Vagina (tissue), 2 donors: ENCODE results near the gene RNF112. TPM values are rescaled to one million over a fixed set of nuclear protein-coding genes. Genes with fewer than 3 reads are reported as not detected.
A peak's percentile ranks its signal among the peaks of the same experiment; 100 is the strongest.

Experiments
- DNase-seq, 2 donors: peaks; one replicate each; pipeline ENCODE4 v3.0.0-alpha.2; 2017; ENCODE audit errors: extremely low spot score in 2 of 2
- H3K27ac ChIP-seq: fragments of 200-600 bp; sonication (generic); one replicate; pipeline ENCODE4 v1.5.1; 2019
- H3K27me3 ChIP-seq: fragments of 200-600 bp; sonication (generic); one replicate; pipeline ENCODE4 v1.5.1; 2019
- H3K36me3 ChIP-seq, 2 donors: fragments of 200-600 bp; sonication (generic); one replicate each; pipeline ENCODE4 v1.5.1; 2017 to 2019
- H3K4me1 ChIP-seq: fragments of 200-600 bp; sonication (generic); one replicate; pipeline ENCODE4 v1.5.1; 2019
- H3K4me3 ChIP-seq, 2 donors: fragments of 200-600 bp; sonication (generic); 1 replicate in 1 of 2; 2 replicates in 1 of 2; pipeline ENCODE4 v1.5.1; 2016 to 2019
- H3K9me3 ChIP-seq: fragments of 200-600 bp; sonication (generic); one replicate; pipeline ENCODE4 v1.5.1; 2019
- CTCF ChIP-seq, 3 experiments: fragments of 450-650 bp in 2 of 3; fragments of 200-600 bp in 1 of 3; sonication (generic) in 1 of 3; IDR thresholded peaks; one replicate each; pipeline ENCODE4 v1.5.1; 2017 to 2019; ENCODE audit warnings: antibody characterized with exemption in 3 of 3, mild to moderate bottlenecking in 2 of 3, moderate library complexity in 2 of 3
- POLR2A ChIP-seq, 2 donors: fragments of 450-650 bp; IDR thresholded peaks; one replicate each; pipeline ENCODE4 v1.6.1; 2017; ENCODE audit warnings: antibody characterized with exemption in 2 of 2, mild to moderate bottlenecking in 2 of 2, moderate library complexity in 2 of 2
- POLR2AphosphoS5 ChIP-seq, 2 donors: sonication (generic); formaldehyde crosslinking; IDR thresholded peaks; one replicate each; pipeline ENCODE4 v1.9.0; 2017; ENCODE audit warnings: antibody characterized with exemption in 2 of 2, mild to moderate bottlenecking in 2 of 2, low read depth in 1 of 2; ENCODE audit not compliant: insufficient read depth in 1 of 2
- intact Hi-C: fragments of 100-400 bp; cut with DNase I; formaldehyde crosslinking; loops from one replicate; pipeline ENCODE4 v1.15.1; 2023
- total RNA-seq: library from RNA; depleted of rRNA; stranded (reverse); fragments of >200 nt; gene quantifications from one replicate; pipeline ENCODE4 v1.2.3, GENCODE V29; 2016

RNF112 gene
- total RNA-seq, 1 donor from 2014 or later, result 1.5 TPM

- intact Hi-C loops, result no loop called here
- Histone ChIP-seq H3K4me3 (no peak overlapping the region), H3K27ac (no peak overlapping the region), H3K27me3 (no peaks in the 10 kb centered on the region), H3K4me1 (peaks cover 18% of the 10 kb centered on the region), H3K9me3 (no peaks in the 10 kb centered on the region), H3K36me3 (no peaks in the 10 kb centered on the region)
- TF ChIP-seq POLR2AphosphoS5 (IDR thresholded peaks at IDR 0.05; ENCODE audit: insufficient read depth in 1 of 2, low read depth in 1 of 2) (no peak), POLR2A (IDR thresholded peaks at IDR 0.05) (no peak), CTCF (IDR thresholded peaks at IDR 0.05) (no peak)
- DNase-seq, result peak in 1 of 2 donors; percentile 82
These were observed 4.3 kb downstream of the RNF112 start for GRCh38 chr17:19415311-19415710.

GRCh38 chr17:19415806-19416775, 5.1 kb downstream of the RNF112 start:
- Histone ChIP-seq H3K4me1 (peaks cover 15% of the 10 kb centered on the region), H3K27ac (no peak overlapping the region), H3K4me3 (no peak overlapping the region), H3K36me3 (no peaks in the 10 kb centered on the region), H3K9me3 (no peaks in the 10 kb centered on the region), H3K27me3 (no peaks in the 10 kb centered on the region)
- DNase-seq, result peak in 1 of 2 donors; percentile 79
- TF ChIP-seq CTCF (IDR thresholded peaks at IDR 0.05) (no peak), POLR2A (IDR thresholded peaks at IDR 0.05) (no peak), POLR2AphosphoS5 (IDR thresholded peaks at IDR 0.05; ENCODE audit: insufficient read depth in 1 of 2, low read depth in 1 of 2) (no peak)
- intact Hi-C loops, result no loop called here

GRCh38 chr17:19417611-19418010, 6.6 kb downstream of the RNF112 start:
- no peaks in the 10 kb centered on the region for H3K36me3 ChIP-seq
- H3K4me1 ChIP-seq, result peaks cover 12% of the 10 kb centered on the region
- intact Hi-C loops, result no loop called here
- no peaks in the 10 kb centered on the region for H3K27me3 ChIP-seq
- H3K9me3 ChIP-seq, result no peaks in the 10 kb centered on the region
- no peak overlapping the region for H3K4me3 ChIP-seq
- TF ChIP-seq POLR2A (IDR thresholded peaks at IDR 0.05) (no peak), POLR2AphosphoS5 (IDR thresholded peaks at IDR 0.05; ENCODE audit: insufficient read depth in 1 of 2, low read depth in 1 of 2) (no peak), CTCF (IDR thresholded peaks at IDR 0.05) (no peak)
- peak in 1 of 2 donors; percentile 78 for DNase-seq
- no peak overlapping the region for H3K27ac ChIP-seq

- Histone ChIP-seq H3K27ac (no peak overlapping the region), H3K4me1 (peaks cover 12% of the 10 kb centered on the region)
- TF ChIP-seq POLR2AphosphoS5 (IDR thresholded peaks at IDR 0.05; ENCODE audit: insufficient read depth in 1 of 2, low read depth in 1 of 2), result no peak
- TF ChIP-seq POLR2A (IDR thresholded peaks at IDR 0.05), result no peak
- TF ChIP-seq CTCF (IDR thresholded peaks at IDR 0.05), result no peak
These were observed 7.4 kb downstream of the RNF112 start for GRCh38 chr17:19418251-19418992.

More at GRCh38 chr17:19418251-19418992, 7.4 kb downstream of the RNF112 start:
- intact Hi-C loops, result no loop called here
- H3K36me3 ChIP-seq, result no peaks in the 10 kb centered on the region
- no peaks in the 10 kb centered on the region for H3K27me3 ChIP-seq
- DNase-seq, result peak in 1 of 2 donors; percentile 90
- H3K4me3 ChIP-seq, result no peak overlapping the region
- H3K9me3 ChIP-seq, result no peaks in the 10 kb centered on the region
